ENCODE results near the gene NME1. TPM values are rescaled to one million over a fixed set of nuclear protein-coding genes. Genes with fewer than 3 reads are reported as not detected.
"Not testable (repeated sequence)": the region's sequence is repeated elsewhere in the genome, so short reads cannot be mapped to it uniquely, and the experiment has no call there.

Gene NME1
- total RNA-seq (2014; rRNA removed; shearing (Covaris generic)), result 132 and 133 TPM in 2 replicates
- polyA plus RNA-seq (2016; fragmentation: Nextera tagmentation; extraction: Ambion mirVana), result 242 and 250 TPM in 2 replicates

DNA sequence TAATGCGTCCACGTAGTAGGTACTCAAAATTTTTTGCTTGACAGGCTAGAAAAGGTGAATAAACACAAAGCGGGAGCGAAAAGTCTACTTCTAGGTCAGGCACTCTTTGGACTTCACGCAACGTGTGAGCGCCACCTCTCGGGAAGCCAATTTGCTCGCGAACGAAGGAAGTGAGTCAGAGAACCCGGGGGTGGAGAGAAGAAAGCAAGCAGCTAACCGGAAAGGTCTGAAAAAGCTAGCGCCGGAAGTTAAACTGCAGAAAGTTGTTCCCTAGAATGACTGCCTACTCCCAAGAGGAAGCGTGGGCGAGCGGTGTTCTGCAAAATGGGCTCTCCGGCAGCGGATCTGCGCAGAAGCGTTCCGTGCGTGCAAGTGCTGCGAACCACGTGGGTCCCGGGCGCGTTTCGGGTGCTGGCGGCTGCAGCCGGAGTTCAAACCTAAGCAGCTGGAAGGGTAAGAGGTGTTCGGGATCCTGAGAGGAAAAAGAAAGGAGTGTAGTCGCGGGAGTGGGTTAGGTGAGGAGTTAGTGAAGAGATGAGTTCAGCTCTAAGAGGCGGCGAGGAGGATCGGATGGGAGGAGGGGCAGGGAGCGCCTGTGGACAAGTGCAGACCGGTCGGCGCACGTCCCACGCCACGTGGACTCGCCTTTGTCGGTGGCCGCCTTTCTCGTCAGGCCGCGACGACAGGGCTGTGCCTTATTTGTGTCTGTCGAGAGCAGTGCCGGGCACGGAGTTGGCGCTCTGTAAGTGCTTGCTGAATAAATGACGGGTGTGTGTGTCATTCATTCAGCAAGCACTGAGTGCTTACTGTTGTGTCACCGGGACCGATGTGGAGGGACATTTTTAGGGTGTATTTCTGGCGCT lies at the start of gene NME1:
NME1 (plus strand) TSS at position 350 of the 863 bp plus-strand sequence. CDS start 2,096 bp downstream, outside the sequence.
- Histone ChIP-seq H3K27me3 (replicated peaks; ENCODE audit: insufficient read depth) (no peaks in the 10 kb centered on the region), H3K4me3 (peak within 1 kb of the TSS; percentile 83), H3K27ac (peak within 1 kb of the TSS; percentile 79), H3K79me2 (ENCODE audit: insufficient read depth) (peaks cover 50% of the 10 kb centered on the region), H3K4me2 (ENCODE audit: unreplicated experiment) (peak within 1 kb of the TSS; percentile 94), H3K36me3 (ENCODE audit: low read depth) (no peaks in the 10 kb centered on the region; the same call in 1 of the 2 replicates), H3K9me2 (ENCODE audit: insufficient read depth) (no peaks in the 10 kb centered on the region), H3F3A (ENCODE audit: insufficient read depth) (peaks cover 15% of the 10 kb centered on the region; the same call in 1 of the 2 replicates), H3K9ac (peak within 1 kb of the TSS; percentile 87), H3K4me1 (ENCODE audit: insufficient read depth) (peaks cover 11% of the 10 kb centered on the region; the same call in 1 of the 2 replicates), H2AFZ (peak within 1 kb of the TSS; percentile 93), H4K20me1 (ENCODE audit: insufficient read depth) (no peaks in the 10 kb centered on the region), H3K9me3 (ENCODE audit: low read depth) (no peaks in the 10 kb centered on the region)
- DNase-seq, result peak; percentile 100
- WGBS, 2 experiments (ENCODE audit: low coverage in 1 of 2, low lambda C conversion rate in 2 of 2, missing lambda C conversion rate in 2 of 2), result 1% methylated on average over 58 to 60 of the region's 60 CpGs
- in situ Hi-C loops (cut with MboI), result no loop called here
- TF ChIP-seq EZH2 (IDR thresholded peaks at IDR 0.05; ENCODE audit: insufficient read depth, poor library complexity, severe bottlenecking) (no peak), EZH2phosphoT487 (IDR thresholded peaks at IDR 0.05; ENCODE audit: insufficient read depth, low read depth) (no peak)

DNA sequence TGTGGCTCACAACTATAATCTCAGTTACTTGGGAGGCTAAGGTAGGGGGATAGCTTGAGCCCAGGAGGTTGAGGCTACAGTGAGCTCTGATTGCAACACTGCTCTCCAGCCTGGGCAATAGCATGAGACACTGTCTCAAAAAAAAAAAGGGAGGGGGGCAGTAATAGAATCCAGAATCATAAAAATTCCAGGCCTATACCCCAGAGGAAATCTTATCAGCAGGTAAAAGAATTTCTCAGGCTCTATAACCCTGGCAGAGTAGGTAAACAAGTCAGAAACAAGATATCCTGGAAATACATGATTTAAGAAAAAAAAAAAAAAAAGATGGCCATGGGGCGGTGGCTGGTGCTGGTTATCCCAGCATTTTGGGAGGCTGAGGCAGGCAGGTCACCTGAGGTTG lies 45.6 kb upstream of the NME1 start:
- Histone ChIP-seq H3K27ac (no peak overlapping the region), H4K20me1 (ENCODE audit: insufficient read depth) (peaks cover 4% of the 10 kb centered on the region; the same call in 1 of the 2 replicates), H3K4me1 (ENCODE audit: insufficient read depth) (no peaks in the 10 kb centered on the region), H3K9me3 (ENCODE audit: low read depth) (no peaks in the 10 kb centered on the region), H3K27me3 (replicated peaks; ENCODE audit: insufficient read depth) (no peaks in the 10 kb centered on the region), H3K9me2 (ENCODE audit: insufficient read depth) (no peaks in the 10 kb centered on the region), H3K79me2 (ENCODE audit: insufficient read depth) (peaks cover 100% of the 10 kb centered on the region), H3K4me3 (no peak overlapping the region), H3K36me3 (ENCODE audit: low read depth) (no peaks in the 10 kb centered on the region), H3F3A (ENCODE audit: insufficient read depth) (no peaks in the 10 kb centered on the region), H3K4me2 (ENCODE audit: unreplicated experiment) (no peak overlapping the region), H3K9ac (no peak overlapping the region), H2AFZ (no peak overlapping the region)
- 100% methylated on average over 1 of the region's 1 CpG for WGBS, 2 experiments (ENCODE audit: low coverage in 1 of 2, low lambda C conversion rate in 2 of 2, missing lambda C conversion rate in 2 of 2)
- in situ Hi-C loops (cut with MboI), result no loop called here
- no peak for TF ChIP-seq EZH2phosphoT487 (IDR thresholded peaks at IDR 0.05; ENCODE audit: insufficient read depth, low read depth)
- TF ChIP-seq EZH2 (IDR thresholded peaks at IDR 0.05; ENCODE audit: insufficient read depth, poor library complexity, severe bottlenecking), result no peak
- DNase-seq, result no peak

DNA sequence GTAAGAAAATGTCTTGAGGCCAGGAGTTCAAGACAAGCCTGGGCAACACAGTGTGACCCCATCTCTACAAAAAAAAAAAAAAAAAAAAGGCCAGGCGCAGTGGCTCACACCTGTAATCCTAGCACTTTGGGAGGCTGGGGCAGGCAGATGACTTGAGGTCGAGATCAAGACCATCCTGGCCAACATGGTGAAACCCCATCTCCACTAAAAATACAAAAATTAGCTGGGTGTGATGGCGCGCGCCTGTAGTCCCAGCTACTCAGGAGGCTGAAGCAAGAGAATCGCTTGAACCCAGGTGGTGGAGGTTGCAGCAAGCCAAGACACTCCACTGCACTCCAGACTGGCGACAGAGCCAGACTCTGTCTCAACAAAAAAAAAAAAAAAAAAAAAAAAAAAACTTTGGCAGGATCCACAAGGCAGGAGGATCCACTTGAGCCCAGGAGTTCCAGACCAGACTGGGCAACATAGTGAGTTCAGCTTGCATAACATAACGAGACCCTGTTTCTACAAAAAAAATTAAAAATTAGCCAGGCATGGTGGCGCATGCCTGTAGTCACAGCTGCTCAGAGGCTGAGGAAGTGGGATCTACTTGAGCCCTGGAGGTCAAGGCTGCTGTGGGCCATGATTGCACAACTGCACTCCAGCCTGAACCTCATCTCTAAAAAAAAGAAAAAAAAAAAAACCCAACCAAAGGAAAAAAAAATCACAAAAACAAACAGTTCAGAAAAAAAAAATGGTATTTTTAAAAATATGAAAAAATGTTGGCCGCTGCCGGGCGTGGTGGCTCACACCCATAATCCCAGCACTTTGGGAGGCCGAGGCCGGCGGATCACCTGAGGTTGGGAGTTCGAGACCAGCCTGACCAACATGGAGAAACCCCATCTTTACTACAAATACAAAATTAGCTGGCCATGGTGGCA lies 40.8 kb upstream of the NME1 start:
- H4K20me1 ChIP-seq (ENCODE audit: insufficient read depth); H3K27me3 ChIP-seq (replicated peaks; ENCODE audit: insufficient read depth); H3K9me2 ChIP-seq (ENCODE audit: insufficient read depth); H3K4me3 ChIP-seq; H2AFZ ChIP-seq; H3K9ac ChIP-seq; H3K36me3 ChIP-seq (ENCODE audit: low read depth); H3K9me3 ChIP-seq (ENCODE audit: low read depth); H3F3A ChIP-seq (ENCODE audit: insufficient read depth); H3K27ac ChIP-seq; H3K4me1 ChIP-seq (ENCODE audit: insufficient read depth); H3K4me2 ChIP-seq (ENCODE audit: unreplicated experiment); in situ Hi-C loops (cut with MboI): not testable (repeated sequence)
- WGBS, 2 experiments (ENCODE audit: low coverage in 1 of 2, low lambda C conversion rate in 2 of 2, missing lambda C conversion rate in 2 of 2), result 86% methylated on average over 16 of the region's 16 CpGs
- peaks cover 100% of the 10 kb centered on the region for H3K79me2 ChIP-seq (ENCODE audit: insufficient read depth)
- peak; percentile 13 for DNase-seq

DNA sequence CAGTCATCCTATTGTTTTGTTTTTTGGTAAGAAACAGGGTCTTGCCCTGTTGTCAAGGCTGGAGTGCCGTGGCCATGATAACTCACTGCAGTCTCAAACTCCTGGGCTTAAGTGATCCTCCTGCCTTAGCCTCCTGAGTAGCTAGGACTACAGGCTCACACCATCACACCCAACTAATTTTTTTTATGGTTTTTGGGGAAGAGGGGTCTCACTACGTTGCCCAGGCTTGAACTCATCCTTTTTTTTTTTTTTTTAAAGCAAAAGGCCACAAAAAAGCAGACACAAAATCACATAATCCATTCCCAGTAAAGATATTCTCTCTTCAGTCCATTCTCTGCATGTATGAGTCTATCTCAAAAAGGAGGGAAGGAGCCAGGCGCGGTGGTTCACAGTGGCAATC lies 38.2 kb upstream of the NME1 start:
- peaks cover 8% of the 10 kb centered on the region; the same call in 1 of the 2 replicates for H4K20me1 ChIP-seq (ENCODE audit: insufficient read depth)
- peaks cover 4% of the 10 kb centered on the region; the same call in 1 of the 2 replicates for H3F3A ChIP-seq (ENCODE audit: insufficient read depth)
- no peaks in the 10 kb centered on the region for H3K9me3 ChIP-seq (ENCODE audit: low read depth)
- no peaks in the 10 kb centered on the region for H3K36me3 ChIP-seq (ENCODE audit: low read depth)
- no peak overlapping the region for H2AFZ ChIP-seq
- no peak overlapping the region for H3K4me2 ChIP-seq (ENCODE audit: unreplicated experiment)
- TF ChIP-seq EZH2phosphoT487 (IDR thresholded peaks at IDR 0.05; ENCODE audit: insufficient read depth, low read depth) (no peak), EZH2 (IDR thresholded peaks at IDR 0.05; ENCODE audit: insufficient read depth, poor library complexity, severe bottlenecking) (no peak)
- H3K27me3 ChIP-seq (replicated peaks; ENCODE audit: insufficient read depth), result no peaks in the 10 kb centered on the region
- no peak overlapping the region for H3K9ac ChIP-seq
- peaks cover 100% of the 10 kb centered on the region for H3K79me2 ChIP-seq (ENCODE audit: insufficient read depth)
- H3K27ac ChIP-seq, result no peak overlapping the region
- DNase-seq, result no peak
- H3K4me3 ChIP-seq, result no peak overlapping the region
- no peaks in the 10 kb centered on the region for H3K9me2 ChIP-seq (ENCODE audit: insufficient read depth)
- 92 to 96% methylated on average over 4 of the region's 4 CpGs for WGBS, 2 experiments (ENCODE audit: low coverage in 1 of 2, low lambda C conversion rate in 2 of 2, missing lambda C conversion rate in 2 of 2)
- in situ Hi-C loops (cut with MboI), result no loop called here
- peaks cover 20% of the 10 kb centered on the region for H3K4me1 ChIP-seq (ENCODE audit: insufficient read depth)

All from GM23248 (cell line).